HEK293 (cell line): ENCODE results near the gene LRRC70.

Experiments used
- CTCF ChIA-PET: fragments of 350-600 bp; formaldehyde crosslinking; extraction: SDS; loops from one replicate; lab custom pipeline; 2021; ENCODE audit warnings: antibody characterized with exemption; lab: Yijun Ruan, JAX
- POLR2A ChIA-PET: fragments of 300-600 bp; formaldehyde crosslinking; extraction: SDS; loops from one replicate; lab custom pipeline; 2020; ENCODE audit warnings: antibody characterized with exemption, inconsistent platforms; lab: Yijun Ruan, JAX
- H3K27ac ChIP-seq: fragments of 200-500 bp; sonication (Bioruptor generic); 2 replicates; pipeline ENCODE4 v1.5.1; 2014; ENCODE audit warnings: low read depth, low read length, control low read depth, inconsistent platforms; ENCODE audit errors: extremely low read depth
- H3K36me3 ChIP-seq, 2 experiments: fragments of 200-500 bp in 1 of 2; sonication (Bioruptor generic) in 1 of 2; 1 replicate in 1 of 2; 2 replicates in 1 of 2; pipeline ENCODE4 v1.5.1; 2014 to 2017; ENCODE audit warnings: inconsistent platforms in 2 of 2, low read length in 2 of 2; ENCODE audit not compliant: control insufficient read depth in 2 of 2, insufficient read depth in 1 of 2
- H3K4me1 ChIP-seq: fragments of 200-500 bp; sonication (Bioruptor generic); 2 replicates; pipeline ENCODE4 v1.5.1; 2014; ENCODE audit warnings: mild to moderate bottlenecking, low read length, inconsistent platforms; ENCODE audit not compliant: control insufficient read depth, insufficient read depth
- H3K4me3 ChIP-seq: 2 replicates; pipeline ENCODE4 v1.5.1; 2011; ENCODE audit warnings: low read depth, mild to moderate bottlenecking, control low read depth, low read length, moderate library complexity
- H3K9me3 ChIP-seq: fragments of 200-500 bp; sonication (Bioruptor generic); 2 replicates; pipeline ENCODE4 v1.5.1; 2014; ENCODE audit warnings: low read depth, low read length, inconsistent platforms; ENCODE audit not compliant: control insufficient read depth, insufficient read depth
- GLI2 ChIP-seq: fragments of 450-650 bp; formaldehyde crosslinking; IDR thresholded peaks from 2 replicates; pipeline ENCODE4; 2017; ENCODE audit warnings: missing biosample characterization, missing genetic modification characterization, low read depth, borderline replicate concordance
- KLF7 ChIP-seq: fragments of 450-650 bp; formaldehyde crosslinking; IDR thresholded peaks from 2 replicates; pipeline ENCODE4 v1.5.1; 2016; ENCODE audit warnings: missing biosample characterization, missing genetic modification characterization, borderline replicate concordance
- OVOL3 ChIP-seq: fragments of 450-650 bp; formaldehyde crosslinking; IDR thresholded peaks from 2 replicates; pipeline ENCODE4 v1.5.1; 2016; ENCODE audit warnings: missing biosample characterization, missing genetic modification characterization
- YY1 ChIP-seq: fragments of 450-650 bp; formaldehyde crosslinking; IDR thresholded peaks from 2 replicates; pipeline ENCODE4 v1.5.1; 2018; ENCODE audit warnings: missing biosample characterization, missing genetic modification characterization
- ZBTB7A ChIP-seq: fragments of 450-650 bp; formaldehyde crosslinking; IDR thresholded peaks from 2 replicates; pipeline ENCODE4 v1.5.1; 2016; ENCODE audit warnings: low read depth, missing biosample characterization, missing genetic modification characterization
- ZNF121 ChIP-seq: fragments of 450-650 bp; formaldehyde crosslinking; IDR thresholded peaks from 2 replicates; pipeline ENCODE4 v1.5.1; 2016; ENCODE audit warnings: missing biosample characterization, missing genetic modification characterization
- ZNF138 ChIP-seq: fragments of 450-650 bp; formaldehyde crosslinking; IDR thresholded peaks from 2 replicates; pipeline ENCODE4 v1.5.1; 2016; ENCODE audit warnings: missing biosample characterization, missing genetic modification characterization, borderline replicate concordance
- ZNF391 ChIP-seq: fragments of 450-650 bp; formaldehyde crosslinking; IDR thresholded peaks from 2 replicates; pipeline ENCODE4 v1.5.1; 2016; ENCODE audit warnings: low read depth, missing biosample characterization, missing genetic modification characterization, borderline replicate concordance
- ZNF521 ChIP-seq: fragments of 450-650 bp; formaldehyde crosslinking; IDR thresholded peaks from 2 replicates; pipeline ENCODE4 v1.5.1; 2017; ENCODE audit warnings: missing biosample characterization, mild to moderate bottlenecking, missing genetic modification characterization
- ZNF549 ChIP-seq: fragments of 450-650 bp; IDR thresholded peaks from 2 replicates; pipeline ENCODE4 v1.5.1; 2018; ENCODE audit warnings: missing biosample characterization, missing genetic modification characterization, mild to moderate bottlenecking, inconsistent platforms, moderate library complexity
- ZSCAN30 ChIP-seq: fragments of 450-650 bp; IDR thresholded peaks from 2 replicates; pipeline ENCODE4 v1.5.1; 2018; ENCODE audit warnings: missing biosample characterization, mild to moderate bottlenecking, missing genetic modification characterization, moderate library complexity
- TF ChIP-seq, protein P1 (sequence below): fragments of 450-650 bp; formaldehyde crosslinking; IDR thresholded peaks from 2 replicates; pipeline ENCODE4 v1.5.1; 2017; ENCODE audit warnings: missing biosample characterization, missing genetic modification characterization
- TF ChIP-seq, protein P2 (sequence below): fragments of 450-650 bp; formaldehyde crosslinking; IDR thresholded peaks from 2 replicates; pipeline ENCODE4 v1.5.1; 2016; ENCODE audit warnings: missing biosample characterization, missing genetic modification characterization, borderline replicate concordance
- TF ChIP-seq, protein P3 (sequence below): fragments of 450-650 bp; formaldehyde crosslinking; IDR thresholded peaks from 2 replicates; pipeline ENCODE4 v1.5.1; 2016; ENCODE audit warnings: missing biosample characterization, missing genetic modification characterization

Gene LRRC70

DNA sequence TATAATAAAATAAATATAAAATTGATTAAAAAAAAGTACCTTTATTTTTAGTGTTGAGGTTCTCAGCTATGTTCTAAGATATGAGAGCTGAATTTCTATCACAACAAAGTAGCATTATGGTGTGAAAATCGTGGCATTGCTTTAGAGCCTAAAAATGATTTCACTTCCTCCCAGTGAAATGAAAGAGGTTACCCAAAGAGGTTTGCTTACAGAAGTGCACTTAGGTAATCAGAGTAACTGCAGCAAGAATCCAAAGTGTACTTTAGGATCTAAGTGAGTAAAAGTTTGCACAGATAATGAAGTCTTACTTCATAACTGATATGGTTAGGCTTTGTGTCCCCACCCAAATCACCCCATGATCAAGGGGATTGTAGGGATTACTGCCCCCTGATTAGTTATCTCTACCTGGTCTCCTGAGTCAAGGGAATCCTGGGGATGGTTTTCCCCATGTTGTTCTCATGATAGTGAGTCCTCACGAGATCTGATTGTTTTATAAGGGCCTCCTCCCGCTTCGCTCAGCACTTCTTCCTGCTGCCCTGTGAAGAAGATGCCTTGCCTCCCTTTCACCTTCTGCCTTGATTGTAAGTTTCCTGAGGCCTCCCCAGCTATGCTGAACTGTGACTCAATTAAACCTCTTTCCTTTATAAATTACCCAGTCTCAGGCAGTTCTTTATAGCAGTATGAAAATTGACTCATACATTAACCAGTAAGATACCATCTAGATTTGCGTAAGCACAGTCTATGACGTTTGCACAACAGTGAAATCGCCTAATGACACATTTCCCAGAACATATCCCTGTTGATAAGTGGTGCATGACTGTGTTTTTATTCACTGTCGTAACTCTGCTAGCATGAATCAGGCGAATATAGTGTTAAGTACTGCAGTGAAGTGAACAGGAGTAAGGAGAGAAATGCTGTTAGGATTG is 40.3 kb upstream of the LRRC70 start:
- no peak for TF ChIP-seq ZNF549 (tag by site-specific recombination)
- TF ChIP-seq GLI2 (tag by site-specific recombination): no peak
- TF ChIP-seq ZSCAN30: no peak
- TF ChIP-seq, protein P1, sequence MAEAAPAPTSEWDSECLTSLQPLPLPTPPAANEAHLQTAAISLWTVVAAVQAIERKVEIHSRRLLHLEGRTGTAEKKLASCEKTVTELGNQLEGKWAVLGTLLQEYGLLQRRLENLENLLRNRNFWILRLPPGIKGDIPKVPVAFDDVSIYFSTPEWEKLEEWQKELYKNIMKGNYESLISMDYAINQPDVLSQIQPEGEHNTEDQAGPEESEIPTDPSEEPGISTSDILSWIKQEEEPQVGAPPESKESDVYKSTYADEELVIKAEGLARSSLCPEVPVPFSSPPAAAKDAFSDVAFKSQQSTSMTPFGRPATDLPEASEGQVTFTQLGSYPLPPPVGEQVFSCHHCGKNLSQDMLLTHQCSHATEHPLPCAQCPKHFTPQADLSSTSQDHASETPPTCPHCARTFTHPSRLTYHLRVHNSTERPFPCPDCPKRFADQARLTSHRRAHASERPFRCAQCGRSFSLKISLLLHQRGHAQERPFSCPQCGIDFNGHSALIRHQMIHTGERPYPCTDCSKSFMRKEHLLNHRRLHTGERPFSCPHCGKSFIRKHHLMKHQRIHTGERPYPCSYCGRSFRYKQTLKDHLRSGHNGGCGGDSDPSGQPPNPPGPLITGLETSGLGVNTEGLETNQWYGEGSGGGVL (tag by site-specific recombination): no peak
- no peak overlapping the region for H3K27ac ChIP-seq
- POLR2A ChIA-PET: no interaction called here
- H3K9me3 ChIP-seq: no peaks in the 10 kb centered on the region
- H3K4me1 ChIP-seq: no peaks in the 10 kb centered on the region
- H3K4me3 ChIP-seq: no peak overlapping the region
- CTCF ChIA-PET: no interaction called here
- peaks cover 3 to 8% of the 10 kb centered on the region in 2 experiments; a peak in 2 of 3 replicates for H3K36me3 ChIP-seq

DNA sequence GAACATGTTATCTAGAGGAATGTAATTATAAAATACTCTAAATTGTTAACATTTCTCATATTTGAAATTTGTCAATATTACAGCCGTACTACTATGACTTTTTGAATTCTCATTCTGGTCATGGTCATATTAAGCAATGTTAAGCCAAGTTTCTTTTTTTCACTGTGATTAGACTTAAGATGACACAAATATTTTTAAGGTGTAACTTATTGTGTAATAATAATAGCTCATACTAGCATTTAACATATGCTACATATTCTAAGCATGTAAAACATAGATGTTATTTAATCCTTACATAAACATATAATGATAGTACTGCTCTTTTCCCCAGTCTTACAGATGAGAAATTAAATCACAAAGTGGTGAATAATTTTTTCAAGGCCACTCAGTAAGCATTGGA is 35.9 kb upstream of the LRRC70 start:
- Histone ChIP-seq H3K4me3 (no peak overlapping the region), H3K9me3 (no peaks in the 10 kb centered on the region), H3K36me3 (peaks cover 3 to 8% of the 10 kb centered on the region in 2 experiments; a peak in 2 of 3 replicates), H3K27ac (no peak overlapping the region), H3K4me1 (no peaks in the 10 kb centered on the region)
- CTCF ChIA-PET: no interaction called here
- POLR2A ChIA-PET: no interaction called here
- TF ChIP-seq OVOL3: no peak
- TF ChIP-seq ZNF391 (tag by site-specific recombination): no peak
- TF ChIP-seq, protein P2, sequence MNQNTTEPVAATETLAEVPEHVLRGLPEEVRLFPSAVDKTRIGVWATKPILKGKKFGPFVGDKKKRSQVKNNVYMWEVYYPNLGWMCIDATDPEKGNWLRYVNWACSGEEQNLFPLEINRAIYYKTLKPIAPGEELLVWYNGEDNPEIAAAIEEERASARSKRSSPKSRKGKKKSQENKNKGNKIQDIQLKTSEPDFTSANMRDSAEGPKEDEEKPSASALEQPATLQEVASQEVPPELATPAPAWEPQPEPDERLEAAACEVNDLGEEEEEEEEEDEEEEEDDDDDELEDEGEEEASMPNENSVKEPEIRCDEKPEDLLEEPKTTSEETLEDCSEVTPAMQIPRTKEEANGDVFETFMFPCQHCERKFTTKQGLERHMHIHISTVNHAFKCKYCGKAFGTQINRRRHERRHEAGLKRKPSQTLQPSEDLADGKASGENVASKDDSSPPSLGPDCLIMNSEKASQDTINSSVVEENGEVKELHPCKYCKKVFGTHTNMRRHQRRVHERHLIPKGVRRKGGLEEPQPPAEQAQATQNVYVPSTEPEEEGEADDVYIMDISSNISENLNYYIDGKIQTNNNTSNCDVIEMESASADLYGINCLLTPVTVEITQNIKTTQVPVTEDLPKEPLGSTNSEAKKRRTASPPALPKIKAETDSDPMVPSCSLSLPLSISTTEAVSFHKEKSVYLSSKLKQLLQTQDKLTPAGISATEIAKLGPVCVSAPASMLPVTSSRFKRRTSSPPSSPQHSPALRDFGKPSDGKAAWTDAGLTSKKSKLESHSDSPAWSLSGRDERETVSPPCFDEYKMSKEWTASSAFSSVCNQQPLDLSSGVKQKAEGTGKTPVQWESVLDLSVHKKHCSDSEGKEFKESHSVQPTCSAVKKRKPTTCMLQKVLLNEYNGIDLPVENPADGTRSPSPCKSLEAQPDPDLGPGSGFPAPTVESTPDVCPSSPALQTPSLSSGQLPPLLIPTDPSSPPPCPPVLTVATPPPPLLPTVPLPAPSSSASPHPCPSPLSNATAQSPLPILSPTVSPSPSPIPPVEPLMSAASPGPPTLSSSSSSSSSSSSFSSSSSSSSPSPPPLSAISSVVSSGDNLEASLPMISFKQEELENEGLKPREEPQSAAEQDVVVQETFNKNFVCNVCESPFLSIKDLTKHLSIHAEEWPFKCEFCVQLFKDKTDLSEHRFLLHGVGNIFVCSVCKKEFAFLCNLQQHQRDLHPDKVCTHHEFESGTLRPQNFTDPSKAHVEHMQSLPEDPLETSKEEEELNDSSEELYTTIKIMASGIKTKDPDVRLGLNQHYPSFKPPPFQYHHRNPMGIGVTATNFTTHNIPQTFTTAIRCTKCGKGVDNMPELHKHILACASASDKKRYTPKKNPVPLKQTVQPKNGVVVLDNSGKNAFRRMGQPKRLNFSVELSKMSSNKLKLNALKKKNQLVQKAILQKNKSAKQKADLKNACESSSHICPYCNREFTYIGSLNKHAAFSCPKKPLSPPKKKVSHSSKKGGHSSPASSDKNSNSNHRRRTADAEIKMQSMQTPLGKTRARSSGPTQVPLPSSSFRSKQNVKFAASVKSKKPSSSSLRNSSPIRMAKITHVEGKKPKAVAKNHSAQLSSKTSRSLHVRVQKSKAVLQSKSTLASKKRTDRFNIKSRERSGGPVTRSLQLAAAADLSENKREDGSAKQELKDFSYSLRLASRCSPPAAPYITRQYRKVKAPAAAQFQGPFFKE (tag by site-specific recombination): no peak
- no peak for TF ChIP-seq ZBTB7A (tag by site-specific recombination)
- no peak for TF ChIP-seq ZNF521 (tag by site-specific recombination)
- no peak for TF ChIP-seq KLF7 (tag by site-specific recombination)
- TF ChIP-seq, protein P3, sequence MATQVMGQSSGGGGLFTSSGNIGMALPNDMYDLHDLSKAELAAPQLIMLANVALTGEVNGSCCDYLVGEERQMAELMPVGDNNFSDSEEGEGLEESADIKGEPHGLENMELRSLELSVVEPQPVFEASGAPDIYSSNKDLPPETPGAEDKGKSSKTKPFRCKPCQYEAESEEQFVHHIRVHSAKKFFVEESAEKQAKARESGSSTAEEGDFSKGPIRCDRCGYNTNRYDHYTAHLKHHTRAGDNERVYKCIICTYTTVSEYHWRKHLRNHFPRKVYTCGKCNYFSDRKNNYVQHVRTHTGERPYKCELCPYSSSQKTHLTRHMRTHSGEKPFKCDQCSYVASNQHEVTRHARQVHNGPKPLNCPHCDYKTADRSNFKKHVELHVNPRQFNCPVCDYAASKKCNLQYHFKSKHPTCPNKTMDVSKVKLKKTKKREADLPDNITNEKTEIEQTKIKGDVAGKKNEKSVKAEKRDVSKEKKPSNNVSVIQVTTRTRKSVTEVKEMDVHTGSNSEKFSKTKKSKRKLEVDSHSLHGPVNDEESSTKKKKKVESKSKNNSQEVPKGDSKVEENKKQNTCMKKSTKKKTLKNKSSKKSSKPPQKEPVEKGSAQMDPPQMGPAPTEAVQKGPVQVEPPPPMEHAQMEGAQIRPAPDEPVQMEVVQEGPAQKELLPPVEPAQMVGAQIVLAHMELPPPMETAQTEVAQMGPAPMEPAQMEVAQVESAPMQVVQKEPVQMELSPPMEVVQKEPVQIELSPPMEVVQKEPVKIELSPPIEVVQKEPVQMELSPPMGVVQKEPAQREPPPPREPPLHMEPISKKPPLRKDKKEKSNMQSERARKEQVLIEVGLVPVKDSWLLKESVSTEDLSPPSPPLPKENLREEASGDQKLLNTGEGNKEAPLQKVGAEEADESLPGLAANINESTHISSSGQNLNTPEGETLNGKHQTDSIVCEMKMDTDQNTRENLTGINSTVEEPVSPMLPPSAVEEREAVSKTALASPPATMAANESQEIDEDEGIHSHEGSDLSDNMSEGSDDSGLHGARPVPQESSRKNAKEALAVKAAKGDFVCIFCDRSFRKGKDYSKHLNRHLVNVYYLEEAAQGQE (tag by site-specific recombination): no peak
- TF ChIP-seq ZNF549 (tag by site-specific recombination): no peak
- no peak for TF ChIP-seq ZNF121 (tag by site-specific recombination)
- no peak for TF ChIP-seq YY1 (tag by site-specific recombination)
- no peak for TF ChIP-seq ZNF138 (tag by site-specific recombination)
